ENCODE measurements around the gene KIAA0513. TPM values are rescaled to one million over a fixed set of nuclear protein-coding genes. Genes with fewer than 3 reads are reported as not detected.

KIAA0513 gene
- total RNA-seq, 4 donors from 2014 or later, result 6.9 to 13.8 (median 8.1) TPM

DNA sequence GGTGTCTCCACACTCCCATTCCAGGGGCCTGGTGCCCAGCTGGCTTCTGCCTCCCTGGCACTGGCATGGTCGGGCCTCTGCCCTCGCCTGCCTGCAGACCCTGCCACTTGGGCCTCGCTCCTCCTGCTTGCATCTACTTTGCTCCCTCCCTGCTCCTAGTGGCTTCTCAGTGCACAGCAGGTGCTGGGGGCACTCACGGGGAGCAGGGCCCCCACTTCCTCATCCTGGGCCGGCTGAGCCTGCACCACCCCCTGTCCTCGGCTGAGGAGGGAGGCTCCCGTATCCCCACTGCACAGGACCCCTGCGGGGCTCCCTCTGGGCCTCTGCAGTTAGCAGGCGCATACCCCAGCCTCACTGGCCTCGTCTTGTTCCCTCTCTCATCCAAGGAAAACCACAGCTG lies 49.4 kb downstream of the KIAA0513 start:
- no peak for DNase-seq (ENCODE audit: low spot score in 2 of 2)
- H3K36me3 ChIP-seq, result peaks cover 0 to 85% (median 0%) of the 10 kb centered on the region in 3 donors
- 72 to 85% methylated on average over 10 of the region's 10 CpGs for WGBS, 2 donors

DNA sequence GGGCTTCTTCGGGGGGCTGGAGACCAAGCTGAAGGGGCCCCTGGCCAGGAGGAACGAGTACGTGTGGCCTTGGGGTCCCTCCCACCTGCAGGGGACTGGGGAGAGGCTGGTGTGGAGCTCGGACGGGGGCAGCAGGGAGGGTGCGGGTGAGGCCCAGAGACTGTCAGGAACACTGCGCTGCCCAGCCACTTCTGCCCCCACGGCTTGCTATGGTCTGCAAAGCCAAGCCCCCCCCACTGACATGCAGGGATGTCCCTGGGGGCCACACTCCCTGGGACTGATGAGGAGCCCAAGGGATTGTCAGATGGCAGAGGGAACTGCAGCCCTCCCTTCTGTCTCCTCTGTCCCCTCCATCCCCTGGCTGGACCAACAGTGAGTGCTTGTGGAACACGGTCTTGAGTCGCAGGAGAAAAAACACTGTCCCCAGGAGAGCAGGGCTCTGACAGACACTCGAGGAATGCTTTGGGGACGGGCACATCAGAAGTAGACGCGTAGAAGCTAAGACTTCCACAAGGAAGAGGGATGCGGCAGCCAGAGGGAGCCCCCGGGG lies 50.1 kb downstream of the KIAA0513 start:
- Histone ChIP-seq H3K4me1 (peaks cover 0 to 4% (median 0%) of the 10 kb centered on the region in 4 donors), H3K27me3 (no peaks in the 10 kb centered on the region), H3K4me3 (no peak overlapping the region), H3K36me3 (peaks cover 0 to 81% (median 0%) of the 10 kb centered on the region in 3 donors), H3K9me3 (no peaks in the 10 kb centered on the region), H3K27ac (no peak overlapping the region)
- 87 to 88% methylated on average over 16 of the region's 16 CpGs for WGBS, 2 donors
- DNase-seq (ENCODE audit: low spot score in 2 of 2), result no peak
- TF ChIP-seq POLR2A (IDR thresholded peaks at IDR 0.05) (no peak), EP300 (IDR thresholded peaks at IDR 0.05) (no peak)
- TF ChIP-seq, protein P1, sequence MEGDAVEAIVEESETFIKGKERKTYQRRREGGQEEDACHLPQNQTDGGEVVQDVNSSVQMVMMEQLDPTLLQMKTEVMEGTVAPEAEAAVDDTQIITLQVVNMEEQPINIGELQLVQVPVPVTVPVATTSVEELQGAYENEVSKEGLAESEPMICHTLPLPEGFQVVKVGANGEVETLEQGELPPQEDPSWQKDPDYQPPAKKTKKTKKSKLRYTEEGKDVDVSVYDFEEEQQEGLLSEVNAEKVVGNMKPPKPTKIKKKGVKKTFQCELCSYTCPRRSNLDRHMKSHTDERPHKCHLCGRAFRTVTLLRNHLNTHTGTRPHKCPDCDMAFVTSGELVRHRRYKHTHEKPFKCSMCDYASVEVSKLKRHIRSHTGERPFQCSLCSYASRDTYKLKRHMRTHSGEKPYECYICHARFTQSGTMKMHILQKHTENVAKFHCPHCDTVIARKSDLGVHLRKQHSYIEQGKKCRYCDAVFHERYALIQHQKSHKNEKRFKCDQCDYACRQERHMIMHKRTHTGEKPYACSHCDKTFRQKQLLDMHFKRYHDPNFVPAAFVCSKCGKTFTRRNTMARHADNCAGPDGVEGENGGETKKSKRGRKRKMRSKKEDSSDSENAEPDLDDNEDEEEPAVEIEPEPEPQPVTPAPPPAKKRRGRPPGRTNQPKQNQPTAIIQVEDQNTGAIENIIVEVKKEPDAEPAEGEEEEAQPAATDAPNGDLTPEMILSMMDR (IDR thresholded peaks at IDR 0.05), result no peak

More for the DNA sequence above, 49.4 kb downstream of the KIAA0513 start:
- Histone ChIP-seq H3K27me3 (no peaks in the 10 kb centered on the region), H3K9me3 (no peaks in the 10 kb centered on the region), H3K4me3 (no peak overlapping the region), H3K4me1 (no peaks in the 10 kb centered on the region), H3K27ac (no peak overlapping the region)
- no peak for TF ChIP-seq POLR2A (IDR thresholded peaks at IDR 0.05)
- TF ChIP-seq, protein P1 (IDR thresholded peaks at IDR 0.05), result no peak
- TF ChIP-seq EP300 (IDR thresholded peaks at IDR 0.05), result no peak

DNA sequence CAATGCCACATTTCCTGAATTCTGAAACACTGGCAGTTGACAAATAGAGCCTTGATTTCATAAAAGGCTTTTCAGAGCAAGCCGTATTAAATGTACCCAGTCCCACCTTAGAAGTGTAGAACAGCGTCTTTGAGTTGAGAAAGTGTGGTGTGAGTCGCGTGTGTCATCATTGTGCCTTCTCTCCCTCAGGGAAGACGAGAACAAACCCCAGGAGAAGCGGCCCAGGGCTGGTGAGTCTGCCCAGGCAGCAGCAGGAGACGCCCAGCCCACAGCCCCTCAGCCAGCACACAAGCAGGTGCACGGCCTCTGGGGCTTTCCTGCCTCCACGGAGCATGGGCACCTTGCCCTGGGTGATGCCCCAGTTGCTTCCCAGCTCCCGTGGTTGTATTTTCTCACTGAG lies 50.6 kb downstream of the KIAA0513 start:
- H3K27ac ChIP-seq, result no peak overlapping the region
- H3K4me1 ChIP-seq, result peaks cover 0 to 7% (median 0%) of the 10 kb centered on the region in 4 donors
- TF ChIP-seq EP300 (IDR thresholded peaks at IDR 0.05) (no peak), POLR2A (IDR thresholded peaks at IDR 0.05) (no peak)
- TF ChIP-seq, protein P1 (IDR thresholded peaks at IDR 0.05), result no peak
- WGBS, 2 donors, result 82 to 92% methylated on average over 8 to 10 of the region's 10 CpGs
- no peaks in the 10 kb centered on the region for H3K9me3 ChIP-seq
- H3K36me3 ChIP-seq, result peaks cover 0 to 75% (median 0%) of the 10 kb centered on the region in 3 donors
- no peaks in the 10 kb centered on the region for H3K27me3 ChIP-seq
- H3K4me3 ChIP-seq, result no peak overlapping the region
- no peak for DNase-seq (ENCODE audit: low spot score in 2 of 2)

- peaks cover 0 to 7% (median 0%) of the 10 kb centered on the region in 4 donors for H3K4me1 ChIP-seq
- no peak overlapping the region for H3K27ac ChIP-seq
- no peaks in the 10 kb centered on the region for H3K9me3 ChIP-seq
- no peaks in the 10 kb centered on the region for H3K27me3 ChIP-seq
- H3K36me3 ChIP-seq, result peaks cover 0 to 68% (median 0%) of the 10 kb centered on the region in 3 donors
- WGBS, 2 donors, result 97 to 99% methylated on average over 9 to 10 of the region's 10 CpGs
- H3K4me3 ChIP-seq, result no peak overlapping the region
- TF ChIP-seq, protein P1 (IDR thresholded peaks at IDR 0.05), result no peak
- TF ChIP-seq EP300 (IDR thresholded peaks at IDR 0.05) (no peak), POLR2A (IDR thresholded peaks at IDR 0.05) (no peak)
- no peak for DNase-seq (ENCODE audit: low spot score in 2 of 2)
Observed at GRCh38 chr16:85078952-85079351, 51.4 kb downstream of the KIAA0513 start.

DNA sequence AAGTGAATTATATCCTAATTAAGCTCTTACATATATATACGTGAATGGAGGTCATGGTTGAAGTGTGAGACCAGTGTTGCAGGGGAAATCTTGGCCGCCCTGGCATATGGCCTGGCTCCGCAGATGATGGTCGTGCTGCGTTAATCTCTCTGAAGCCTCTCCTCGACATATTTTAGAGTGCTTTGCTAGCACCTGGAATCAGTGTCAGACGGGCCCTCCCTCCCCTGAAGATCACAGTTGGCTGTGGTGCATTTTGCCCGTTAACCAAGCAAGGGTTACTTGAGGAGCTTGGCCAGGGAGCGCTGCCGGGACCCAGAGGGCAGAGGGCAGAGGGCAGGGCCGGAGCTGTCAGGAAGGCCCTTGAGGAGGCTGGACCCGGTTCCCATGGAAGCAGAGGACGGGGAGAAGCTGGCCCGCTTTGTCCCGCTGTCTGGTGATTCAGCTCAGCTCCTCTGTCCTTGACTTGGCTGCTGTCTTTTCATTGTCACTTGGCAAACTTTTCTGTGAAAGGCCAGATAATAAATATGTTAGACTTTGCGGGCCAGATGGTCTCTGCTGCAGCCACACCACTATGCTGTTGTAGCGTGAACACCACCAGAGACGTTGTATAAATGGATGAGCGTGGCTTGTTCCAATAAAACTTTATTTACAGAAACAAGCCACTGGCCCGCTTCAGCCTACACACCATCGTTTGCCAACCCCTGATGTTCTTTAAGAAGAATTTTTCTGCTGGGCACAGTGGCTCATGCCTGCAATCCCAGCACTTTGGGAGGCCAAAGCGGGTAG lies 52.4 kb downstream of the KIAA0513 start:
- Histone ChIP-seq H3K4me3 (no peak overlapping the region), H3K4me1 (peaks cover 0 to 7% (median 0%) of the 10 kb centered on the region in 4 donors), H3K27me3 (no peaks in the 10 kb centered on the region), H3K9me3 (no peaks in the 10 kb centered on the region), H3K36me3 (peaks cover 0 to 68% (median 0%) of the 10 kb centered on the region in 3 donors), H3K27ac (no peak overlapping the region)
- no peak for TF ChIP-seq EP300 (IDR thresholded peaks at IDR 0.05)
- no peak for TF ChIP-seq POLR2A (IDR thresholded peaks at IDR 0.05)
- TF ChIP-seq, protein P1 (IDR thresholded peaks at IDR 0.05), result no peak
- DNase-seq (ENCODE audit: low spot score in 2 of 2), result no peak
- WGBS, 2 donors, result 79 to 85% methylated on average over 21 to 22 of the region's 22 CpGs

Data from tibial nerve (tissue), 4 donors.